HG02610 (cell line): ENCODE results near the gene KAT14.
"Not testable (repeated sequence)": the region's sequence is repeated elsewhere in the genome, so short reads cannot be mapped to it uniquely, and the experiment has no call there.

Source experiments
- ATAC-seq: cut with Tn5 transposase; IDR thresholded peaks from one replicate; pipeline ENCODE4 v1.9.1; 2021; ENCODE audit warnings: mild to moderate bottlenecking, moderate library complexity; ENCODE audit not compliant: unreplicated experiment

KAT14 gene

DNA sequence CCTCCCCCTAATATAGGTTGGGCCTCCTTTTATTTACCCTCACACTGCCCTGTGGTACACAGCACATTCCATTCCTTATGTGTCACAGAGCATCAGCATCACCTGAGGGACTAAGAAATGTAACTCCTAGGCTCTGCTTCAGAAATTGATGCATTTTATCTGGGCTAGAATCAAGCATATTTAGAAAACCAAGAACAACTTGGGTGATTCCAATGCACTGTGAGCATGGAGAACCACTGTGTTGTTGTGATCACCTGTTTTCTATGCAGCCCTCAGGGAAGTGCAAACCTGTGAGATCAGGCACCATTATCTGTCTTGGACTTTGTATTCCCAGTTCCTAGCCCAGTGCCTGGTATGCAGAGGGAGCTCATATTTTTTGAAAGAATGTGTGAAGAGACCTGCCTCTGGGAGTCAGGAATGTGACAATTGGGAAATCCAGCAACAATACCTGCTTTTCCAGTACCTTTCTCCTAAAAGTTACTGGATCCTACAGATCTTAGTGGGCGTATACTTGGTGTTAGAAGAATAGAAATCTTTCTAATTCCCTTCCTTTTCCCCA lies 7.0 kb downstream of the KAT14 start:
- no peak for ATAC-seq

DNA sequence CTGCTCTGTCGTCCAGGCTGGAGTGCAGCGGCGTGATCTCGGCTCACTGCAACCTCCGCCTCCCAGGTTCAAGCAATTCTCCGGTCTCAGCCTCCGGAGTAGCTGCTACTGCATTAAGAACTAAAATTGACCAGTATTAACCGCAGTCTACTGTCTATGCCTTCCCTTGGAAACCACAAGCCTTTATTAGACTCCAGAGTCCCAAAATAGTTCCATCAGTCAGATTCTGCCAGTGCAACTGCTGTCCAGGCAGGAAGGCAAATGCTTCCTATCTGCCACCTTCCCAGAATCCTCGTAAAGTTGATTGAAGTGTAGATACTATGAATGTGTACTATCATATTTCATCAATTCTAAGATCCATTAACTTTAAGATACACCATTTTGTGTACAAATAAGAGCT lies 16.7 kb downstream of the KAT14 start:
- ATAC-seq: no peak

DNA sequence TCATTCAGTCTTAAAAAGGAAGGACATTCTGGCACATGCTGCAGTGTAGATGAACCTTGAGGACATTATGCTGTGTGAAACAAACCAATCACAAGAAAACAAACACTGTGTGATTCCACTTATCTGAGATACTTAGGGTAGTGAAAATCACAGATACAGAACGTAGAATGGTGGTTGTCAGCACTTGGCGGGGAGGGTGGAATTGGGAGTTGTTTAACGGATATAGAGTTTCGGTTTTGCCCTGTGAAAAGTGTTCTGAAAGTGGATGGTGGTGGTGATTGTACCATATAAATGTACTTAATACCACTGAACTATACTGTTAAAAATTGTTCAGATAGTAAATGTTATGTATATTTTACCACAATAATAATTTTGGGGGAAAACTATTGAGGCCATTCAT lies 18.4 kb downstream of the KAT14 start:
- no peak for ATAC-seq

DNA sequence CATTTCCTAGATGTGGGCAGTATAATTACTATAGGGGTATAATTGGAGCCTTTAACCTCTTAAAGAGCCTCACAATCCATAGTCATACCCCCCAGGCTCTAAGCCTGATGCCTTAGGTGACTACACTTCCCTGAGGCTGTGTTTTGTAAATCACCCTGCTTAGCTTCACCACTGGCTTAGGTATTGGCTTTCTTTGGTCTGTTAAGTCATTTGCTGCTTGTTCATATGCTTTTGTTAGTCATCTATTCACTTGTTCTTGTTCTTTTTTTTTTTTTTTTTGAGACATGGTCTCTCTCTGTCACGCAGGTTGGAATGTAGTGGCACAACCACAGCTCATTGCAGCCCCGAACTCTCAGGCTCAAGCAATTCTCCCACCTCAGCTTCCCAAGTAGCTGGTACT lies 26.7 kb downstream of the KAT14 start:
- ATAC-seq: no peak

DNA sequence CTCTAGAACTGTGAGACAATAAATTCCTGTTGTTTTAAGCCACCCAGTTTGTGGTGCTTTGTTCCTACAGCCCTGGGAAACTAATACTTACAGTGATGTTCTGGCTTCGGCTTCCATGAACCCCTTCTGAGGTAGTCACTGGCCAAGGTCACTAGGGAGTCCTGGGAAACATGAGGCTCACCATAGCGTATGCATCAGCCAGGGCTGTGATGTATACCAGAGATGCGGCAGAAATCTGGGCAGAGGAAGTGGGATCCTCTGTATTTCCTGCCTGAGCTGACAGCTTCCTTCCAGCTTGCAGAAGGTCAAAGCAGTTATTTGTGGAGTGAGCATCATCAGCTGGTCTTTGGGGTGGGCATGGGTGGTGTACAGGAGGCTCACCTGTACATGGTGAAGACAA lies 27.9 kb downstream of the KAT14 start:
- no peak for ATAC-seq

DNA sequence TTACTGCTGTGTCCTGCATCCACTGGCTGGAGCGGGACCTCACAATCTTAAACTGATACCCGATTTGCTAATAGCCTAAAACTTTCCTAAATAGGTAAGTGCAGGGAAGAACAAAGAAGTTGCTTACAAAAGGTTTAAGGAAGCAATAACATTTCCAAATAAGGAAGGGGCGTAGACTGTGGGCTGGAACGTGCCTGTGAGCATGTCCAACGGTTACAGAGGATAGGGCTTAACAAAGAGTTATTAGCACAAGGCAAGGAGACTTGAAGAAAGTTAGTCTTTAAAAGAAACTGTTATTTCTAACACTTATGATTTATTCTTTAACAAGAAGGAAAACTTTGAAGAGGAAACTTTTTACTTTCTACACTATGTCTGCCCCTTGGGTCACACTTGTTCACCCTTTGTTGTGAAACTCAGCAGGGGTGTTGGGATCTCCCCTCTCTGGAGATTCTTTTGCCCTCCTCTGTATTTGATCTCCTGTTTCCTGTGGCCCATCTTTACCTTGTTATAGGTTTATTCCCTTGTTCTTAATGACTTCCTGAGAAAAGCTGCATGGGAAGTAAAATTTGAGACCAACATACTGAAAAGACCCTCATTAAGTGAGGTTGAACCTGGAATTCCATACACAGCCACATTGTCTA lies 28.7 kb downstream of the KAT14 start:
- ATAC-seq: no peak

DNA sequence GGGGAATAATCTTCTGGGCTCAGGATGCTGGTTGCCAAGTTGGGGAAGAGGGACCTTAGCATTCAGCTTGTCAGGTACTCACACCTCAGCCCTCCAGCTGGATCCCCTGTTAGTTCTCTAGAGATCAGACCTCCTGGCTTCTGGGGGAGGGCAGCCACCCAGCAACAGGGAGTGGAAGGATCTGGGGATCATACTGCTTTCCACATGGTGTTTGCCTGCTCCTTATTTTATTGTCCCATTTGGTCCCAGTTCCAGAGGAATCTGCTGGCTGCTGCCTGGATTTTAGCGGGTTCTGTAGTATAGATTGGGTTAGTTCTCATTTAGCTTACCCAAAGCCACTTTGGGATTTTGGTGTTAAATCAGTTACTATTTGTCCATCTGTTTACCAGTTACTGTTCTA lies 29.3 kb downstream of the KAT14 start:
- ATAC-seq: no peak

DNA sequence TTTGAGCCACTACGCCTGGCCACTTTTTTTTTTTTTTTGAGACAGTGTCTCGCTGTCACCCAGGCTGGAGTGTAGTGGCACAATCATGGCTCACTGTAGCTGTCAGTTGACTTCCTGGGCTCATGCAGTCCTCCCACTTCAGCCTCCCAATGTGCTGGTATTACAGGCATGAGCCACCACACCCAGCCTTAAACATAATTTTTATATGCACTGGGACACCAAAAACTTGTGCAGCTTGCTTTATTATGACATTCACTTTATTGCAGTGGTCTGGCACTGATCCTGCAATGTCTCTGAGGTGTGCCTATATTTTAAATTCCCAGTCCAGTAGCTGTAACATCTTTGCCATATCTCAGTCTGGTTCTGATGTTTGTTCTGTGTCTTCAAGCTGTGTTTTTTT lies 34.7 kb downstream of the KAT14 start:
- ATAC-seq: no peak

DNA sequence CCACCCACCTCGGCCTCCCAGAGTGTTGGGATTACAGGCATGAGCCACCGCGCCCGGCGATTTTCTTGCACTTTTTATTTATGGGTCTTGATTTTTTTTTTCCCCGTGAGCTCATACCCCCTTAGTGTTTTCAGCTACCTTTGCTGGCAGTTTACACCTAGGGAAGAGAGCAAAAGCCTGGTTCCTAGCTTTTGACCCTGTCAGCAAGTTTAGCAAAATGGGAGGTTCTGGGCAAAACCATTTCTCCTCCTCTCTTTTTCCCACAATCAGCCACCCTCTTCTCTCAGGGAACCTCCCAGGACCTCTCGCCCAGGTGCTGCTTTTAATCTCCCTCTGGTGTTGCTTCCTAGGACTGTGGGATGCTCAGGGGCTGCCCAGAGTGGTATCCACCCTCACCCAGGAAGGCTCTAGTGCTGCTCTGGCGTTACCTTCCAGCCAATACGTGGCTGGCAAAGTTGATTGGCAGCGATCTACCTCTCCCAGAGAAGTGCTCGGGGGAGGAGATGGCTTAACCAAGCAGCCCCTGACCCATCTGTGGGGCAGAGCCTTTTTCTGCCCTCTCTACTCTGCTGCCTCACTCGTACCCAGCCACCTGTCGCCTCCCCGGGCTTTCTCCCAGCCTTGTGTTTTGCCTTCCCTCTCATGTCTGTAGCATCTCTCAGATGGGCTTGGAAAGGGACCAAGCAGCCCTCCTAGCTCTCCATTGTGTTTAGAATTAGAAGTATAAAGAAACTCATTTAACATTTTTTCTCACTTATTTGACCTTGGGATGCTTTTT lies 37.4 kb downstream of the KAT14 start:
- ATAC-seq: no peak

DNA sequence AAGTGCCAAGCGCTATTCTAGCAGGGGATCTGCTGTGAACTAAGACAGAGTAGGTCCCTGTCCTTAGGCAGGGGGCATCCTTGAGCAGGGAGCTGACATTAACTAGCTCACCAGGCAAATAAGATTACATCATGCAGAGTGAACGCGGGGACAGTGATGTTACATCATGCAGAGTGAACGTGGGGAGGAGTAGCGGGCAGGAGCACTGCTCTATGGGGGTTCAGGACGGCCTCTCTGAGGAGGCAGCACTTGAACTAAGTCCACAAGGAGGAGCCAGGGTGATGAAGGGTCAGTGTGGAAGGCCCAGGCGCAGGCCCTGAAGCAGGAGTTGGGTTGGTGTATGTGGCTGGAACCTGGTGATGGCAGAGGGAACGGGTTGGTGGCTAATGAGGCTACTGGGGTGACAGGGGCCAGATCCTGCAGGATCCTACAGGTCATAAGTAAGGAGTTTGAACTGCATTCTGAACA lies 38.7 kb downstream of the KAT14 start:
- no peak for ATAC-seq

DNA sequence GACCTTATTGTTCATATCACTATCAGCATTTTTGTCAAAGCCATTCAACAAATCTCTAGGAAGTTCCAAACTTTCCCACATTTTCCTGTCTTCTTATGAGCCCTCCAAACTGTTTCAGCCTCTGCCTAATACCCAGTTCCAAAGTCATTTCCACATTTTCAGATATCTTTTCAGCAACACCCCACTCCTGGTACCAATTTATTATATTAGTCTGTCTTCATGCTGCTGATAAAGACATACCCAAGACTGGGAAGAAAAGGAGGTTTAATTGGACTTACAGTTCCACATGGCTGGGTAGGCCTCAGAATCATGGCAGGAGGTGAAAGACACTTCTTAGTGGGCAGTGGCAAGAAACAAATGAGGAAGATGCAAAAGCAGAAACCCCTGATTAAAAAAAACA lies 42.7 kb downstream of the KAT14 start:
- not testable (repeated sequence) for ATAC-seq

DNA sequence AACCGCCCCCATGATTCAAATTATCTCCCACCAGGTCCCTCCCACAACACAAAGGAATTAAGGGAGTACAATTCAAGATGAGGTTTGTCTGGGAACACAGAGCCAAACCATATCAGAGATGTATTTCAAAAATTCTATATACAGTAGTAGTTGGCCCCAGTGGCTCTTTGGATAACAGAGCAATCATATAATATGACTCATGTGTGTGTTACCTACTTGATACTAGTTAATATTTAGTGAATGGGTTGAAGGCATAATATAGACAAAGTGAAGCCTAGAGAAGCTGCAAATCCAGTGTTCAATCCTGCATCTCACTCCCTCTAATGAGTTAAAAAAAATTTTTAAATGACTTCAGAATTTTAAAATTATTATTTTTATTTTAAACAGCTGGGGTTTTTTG lies 43.2 kb downstream of the KAT14 start:
- no peak for ATAC-seq

DNA sequence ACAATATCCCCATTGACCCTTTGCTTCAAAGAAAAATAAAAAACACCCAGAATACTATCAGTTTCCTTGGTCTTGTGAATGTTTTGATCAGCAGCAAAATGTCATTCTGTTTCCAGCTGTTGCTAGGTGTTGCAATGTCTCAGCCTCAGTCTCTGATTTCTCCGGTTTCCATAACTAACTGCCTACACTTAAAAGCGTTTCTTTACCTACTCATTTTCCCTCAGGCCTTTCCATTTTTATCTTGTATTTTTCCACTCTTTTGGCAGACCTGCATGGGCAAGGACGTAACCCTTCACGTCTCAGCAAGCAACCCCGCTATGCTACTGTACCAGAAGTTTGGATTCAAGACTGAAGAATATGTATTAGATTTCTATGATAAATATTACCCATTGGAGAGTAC lies 49.4 kb downstream of the KAT14 start:
- ATAC-seq: no peak

DNA sequence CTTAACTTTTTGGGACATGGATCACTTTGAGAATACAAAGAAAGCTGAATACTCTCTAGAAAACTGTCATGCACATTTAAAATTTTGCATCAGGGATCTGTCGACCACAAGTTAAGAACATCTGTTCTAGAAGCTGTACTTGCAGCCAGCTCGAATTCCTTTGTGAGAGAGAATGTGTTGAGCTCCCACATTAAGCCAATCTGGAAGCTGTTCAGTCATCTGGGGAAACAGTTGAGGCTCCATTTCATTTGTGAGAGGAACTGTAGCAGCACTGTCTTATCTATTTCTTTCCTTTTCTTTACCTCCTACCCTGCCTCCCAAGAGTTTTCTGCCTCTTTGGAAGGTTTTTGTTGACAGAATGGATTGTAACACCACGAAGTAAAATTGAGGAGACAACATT lies 50.8 kb downstream of the KAT14 start:
- no peak for ATAC-seq

DNA sequence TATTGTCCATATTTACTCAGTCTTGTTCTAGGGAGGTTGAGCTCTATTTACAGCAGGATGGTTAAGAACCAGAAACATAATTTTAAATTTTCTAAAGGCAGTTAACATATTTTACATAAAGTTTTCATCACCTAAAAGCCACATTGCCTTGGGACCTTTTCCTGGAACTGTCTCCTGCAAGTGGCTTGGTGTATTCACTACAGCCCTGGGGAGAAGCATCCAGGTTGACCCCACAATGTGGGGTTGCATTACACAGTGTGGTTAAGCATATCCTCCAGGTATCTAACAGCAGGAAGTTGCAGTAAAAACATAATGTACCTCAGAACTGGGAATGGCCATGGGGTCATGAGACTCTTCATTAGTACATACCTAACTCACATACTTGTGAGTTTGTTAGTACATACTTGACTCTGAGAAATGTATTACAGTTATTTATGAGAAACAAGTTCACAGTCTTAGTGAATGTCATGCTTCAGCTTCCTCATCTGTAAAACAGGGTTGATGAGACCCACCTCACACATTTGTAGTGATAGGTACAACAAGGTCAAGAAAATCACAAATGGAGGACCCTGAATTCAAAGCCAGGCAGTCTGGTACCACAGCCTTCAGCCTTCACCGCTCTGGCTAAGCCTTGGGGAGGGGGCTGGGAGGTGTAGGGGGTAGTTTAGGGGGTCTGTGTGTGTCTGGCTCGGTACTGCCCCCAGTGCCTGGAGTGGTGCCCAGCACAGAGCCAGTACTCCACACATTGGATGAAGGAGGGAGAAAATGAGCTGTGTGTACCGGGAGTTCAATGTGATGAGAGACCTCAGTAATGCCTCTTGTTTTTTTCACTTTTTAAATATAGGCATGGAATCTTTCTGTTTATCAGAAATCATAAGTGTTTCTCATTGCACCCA lies 52.9 kb downstream of the KAT14 start:
- no peak for ATAC-seq

DNA sequence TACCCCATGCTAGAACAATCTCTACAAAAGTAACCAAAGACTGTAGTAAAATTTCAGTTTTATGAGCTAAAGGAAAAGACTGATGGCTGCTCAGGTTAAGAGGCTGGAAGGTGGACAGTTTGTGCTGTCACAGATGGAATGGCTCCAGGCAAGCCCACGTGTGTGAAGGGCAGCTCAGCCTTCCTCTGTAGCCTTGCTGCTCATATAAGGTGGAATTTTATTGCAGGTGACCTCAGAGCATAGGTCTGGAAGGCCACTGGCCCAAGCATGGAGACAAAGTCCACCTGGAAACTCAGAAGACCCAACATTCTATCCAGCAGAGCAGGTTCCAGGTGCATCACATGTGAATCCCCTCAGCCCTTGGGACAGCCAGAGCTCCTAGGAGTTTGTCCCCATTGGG lies 53.6 kb downstream of the KAT14 start:
- ATAC-seq: no peak

DNA sequence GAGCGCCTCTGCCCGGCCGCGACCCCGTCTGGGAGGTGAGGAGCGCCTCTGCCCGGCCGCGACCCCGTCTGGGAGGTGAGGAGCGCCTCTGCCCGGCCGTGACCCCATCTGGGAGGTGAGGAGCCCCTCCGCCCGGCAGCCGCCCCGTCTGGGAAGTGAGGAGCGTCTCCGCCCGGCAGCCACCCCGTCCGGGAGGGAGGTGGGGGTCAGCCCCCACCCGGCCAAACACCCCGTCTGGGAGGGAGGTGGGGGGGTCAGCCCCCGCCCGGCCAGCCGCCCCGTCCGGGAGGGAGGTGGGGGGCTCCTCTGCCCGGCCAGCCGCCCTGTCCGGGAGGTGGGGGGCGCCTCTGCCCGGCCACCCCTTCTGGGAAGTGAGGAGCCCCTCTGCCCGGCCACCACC lies 56.8 kb downstream of the KAT14 start:
- not testable (repeated sequence) for ATAC-seq

DNA sequence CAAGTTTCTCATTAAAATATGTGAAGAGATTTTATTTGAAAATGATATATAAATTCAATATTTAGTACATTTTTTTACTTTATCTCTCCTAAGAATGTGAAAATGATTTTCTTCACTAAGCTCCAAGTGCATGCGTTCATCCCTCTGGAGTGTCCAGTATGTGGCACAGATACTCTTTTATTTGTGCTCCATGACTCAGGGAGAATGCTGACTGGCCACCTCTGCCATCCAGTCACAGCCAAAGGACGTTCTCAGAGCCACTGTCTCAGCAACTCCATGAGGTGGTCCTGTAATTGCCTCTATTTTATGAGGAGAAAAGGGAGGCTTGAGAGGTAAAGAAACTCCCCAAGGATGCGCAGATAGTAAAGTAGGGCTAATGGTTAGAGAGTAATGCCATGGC lies 58.3 kb downstream of the KAT14 start:
- ATAC-seq: no peak

DNA sequence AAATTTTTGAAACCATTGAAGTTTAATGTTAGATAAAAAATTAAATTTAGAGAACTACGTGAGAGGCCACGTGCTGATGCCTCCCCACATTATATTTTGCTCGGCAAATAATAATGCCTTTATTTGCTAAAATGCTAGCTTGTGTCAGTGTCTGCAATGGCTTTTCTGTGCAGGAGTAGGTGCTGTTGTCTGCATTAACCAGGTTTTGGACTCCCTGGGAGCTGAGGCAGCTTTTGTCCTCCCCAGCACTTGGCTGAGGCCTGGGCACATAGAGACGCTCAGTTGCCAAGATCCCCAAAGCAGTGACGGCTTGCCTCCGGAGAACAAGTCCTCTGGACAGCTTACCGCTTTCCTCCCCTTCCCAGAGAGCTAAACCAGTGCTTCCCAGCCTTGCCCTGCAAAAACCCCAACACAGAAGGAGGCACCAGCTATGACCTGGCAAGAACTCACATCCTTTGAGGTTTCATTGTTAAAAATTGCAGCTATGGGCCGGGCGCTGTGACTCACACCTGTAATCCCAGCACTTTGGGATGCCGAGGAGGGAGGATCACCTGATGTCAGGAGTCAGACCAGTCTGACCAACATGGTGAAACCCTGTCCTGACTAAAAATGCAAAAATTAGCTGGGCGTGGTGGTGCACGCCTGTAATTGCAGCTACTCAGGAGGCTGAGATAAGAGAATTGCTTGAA lies 59.9 kb downstream of the KAT14 start:
- ATAC-seq: no peak

DNA sequence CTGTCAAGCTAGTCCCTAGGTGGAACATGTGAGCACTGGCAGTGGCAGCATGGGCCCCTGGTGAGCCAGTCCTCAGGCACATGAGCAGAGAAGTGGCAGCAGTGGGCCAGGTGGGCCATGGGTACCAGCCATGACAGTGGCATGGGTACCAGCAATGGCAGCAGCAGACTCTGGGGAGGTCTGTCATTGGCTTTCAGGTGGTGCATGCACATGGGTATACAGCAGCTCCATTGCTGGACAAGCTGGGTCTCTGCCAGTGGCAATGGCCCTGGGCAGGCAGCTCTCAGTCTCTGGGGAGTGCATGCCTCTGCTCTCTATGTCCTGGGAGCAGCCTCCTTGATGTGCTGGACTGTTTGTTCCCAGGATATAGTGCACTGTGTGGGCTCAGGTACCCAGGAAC lies 65.3 kb downstream of the KAT14 start:
- no peak for ATAC-seq

DNA sequence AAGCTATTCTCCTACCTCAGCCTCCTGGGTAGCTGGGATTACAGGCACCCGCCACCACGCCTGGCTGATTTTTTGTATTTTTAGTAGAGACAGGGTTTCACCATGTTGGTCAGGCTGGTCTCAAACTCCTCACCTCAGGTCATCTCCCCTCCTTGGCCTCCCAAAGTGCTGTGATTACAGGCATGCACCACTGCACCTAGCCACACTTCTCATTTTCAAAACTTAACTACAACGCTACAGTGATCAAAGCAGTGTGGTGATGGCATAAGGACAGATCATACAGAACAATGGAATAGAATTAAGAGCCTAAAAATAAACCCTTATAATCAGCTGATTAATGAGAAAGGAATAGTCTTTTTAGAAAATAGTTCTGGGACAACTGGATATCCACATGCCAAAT lies 66.0 kb downstream of the KAT14 start:
- ATAC-seq: peak; percentile 62
